Cardiac muscle cell (in vitro differentiated cells and primary cell): Measurements from ENCODE around the gene EFHC2. TPM values are rescaled to one million over a fixed set of nuclear protein-coding genes. Genes with fewer than 3 reads are reported as not detected.

ENCODE experiments used
- DNase-seq, 2 donors: peaks; one replicate each; pipeline versions ENCODE4 v3.0.0 to v3.0.0-alpha.2; 2010 to 2017; ENCODE audit warnings: low read depth in 1 of 2, low spot score in 1 of 2
- H3K27ac ChIP-seq: fragments of 200-600 bp; sonication (generic); 2 replicates; pipeline ENCODE4 v1.5.1; 2016
- H3K27me3 ChIP-seq: fragments of 200-600 bp; sonication (generic); 2 replicates; pipeline ENCODE4 v1.6.0; 2016; ENCODE audit warnings: control low read depth
- H3K36me3 ChIP-seq: fragments of 200-600 bp; sonication (generic); 2 replicates; pipeline ENCODE4 v1.5.1; 2016; ENCODE audit warnings: control low read depth
- H3K4me1 ChIP-seq: fragments of 200-600 bp; sonication (generic); 2 replicates; pipeline ENCODE4 v1.8.1; 2017; ENCODE audit warnings: low read depth, mild to moderate bottlenecking, mixed run types
- H3K4me3 ChIP-seq: fragments of 200-600 bp; sonication (generic); 2 replicates; pipeline ENCODE4 v1.5.1; 2016; ENCODE audit warnings: mild to moderate bottlenecking
- H3K9me3 ChIP-seq: fragments of 200-600 bp; sonication (generic); 2 replicates; pipeline ENCODE4 v1.5.1; 2017; ENCODE audit warnings: low read depth, mild to moderate bottlenecking, control low read depth
- polyA plus RNA-seq: library from polyadenylated mRNA; unstranded; fragments of >200 nt; fragmentation: Nextera tagmentation; extraction: Ambion mirVana; gene quantifications from 2 replicates; pipeline ENCODE4 v1.2.1, GENCODE V29; 2016
- total RNA-seq: library from RNA; depleted of rRNA; stranded (reverse); fragments of >200 nt; gene quantifications from 2 replicates; pipeline ENCODE4 v1.2.3, GENCODE V29; 2016
- TF ChIP-seq, protein P1 (sequence below): IDR thresholded peaks from 2 replicates; pipeline ENCODE4 v1.5.1; 2012; ENCODE audit warnings: low read depth, mild to moderate bottlenecking, low read length

EFHC2 gene
- total and polyA plus RNA-seq, 2 experiments from 2014 or later, result 3.8 to 6.5 TPM

DNA sequence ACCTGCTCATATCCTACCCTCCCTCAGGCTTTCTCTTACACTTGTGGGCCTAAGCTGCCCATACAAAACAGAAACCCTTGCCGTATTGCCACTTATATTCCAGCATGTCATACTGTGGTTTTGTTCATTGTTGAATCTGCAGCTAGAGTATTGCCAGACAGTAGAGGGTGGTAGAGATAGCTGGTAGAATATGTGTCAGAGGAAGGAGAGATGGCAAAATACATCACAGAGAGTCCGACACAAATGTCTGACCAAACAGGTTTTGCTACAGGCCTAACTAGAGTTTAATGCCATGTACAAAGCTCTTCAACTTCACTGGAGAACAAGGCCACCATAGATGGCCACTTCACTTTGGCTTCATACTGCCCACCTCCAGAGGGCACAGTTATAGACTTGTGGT lies 160.1 kb downstream of the EFHC2 start:
- no peak overlapping the region for H3K4me3 ChIP-seq
- no peaks in the 10 kb centered on the region for H3K36me3 ChIP-seq
- H3K27ac ChIP-seq, result no peak overlapping the region
- no peak for DNase-seq
- peaks cover 3% of the 10 kb centered on the region for H3K9me3 ChIP-seq
- no peaks in the 10 kb centered on the region for H3K4me1 ChIP-seq
- no peaks in the 10 kb centered on the region for H3K27me3 ChIP-seq
- TF ChIP-seq, protein P1, sequence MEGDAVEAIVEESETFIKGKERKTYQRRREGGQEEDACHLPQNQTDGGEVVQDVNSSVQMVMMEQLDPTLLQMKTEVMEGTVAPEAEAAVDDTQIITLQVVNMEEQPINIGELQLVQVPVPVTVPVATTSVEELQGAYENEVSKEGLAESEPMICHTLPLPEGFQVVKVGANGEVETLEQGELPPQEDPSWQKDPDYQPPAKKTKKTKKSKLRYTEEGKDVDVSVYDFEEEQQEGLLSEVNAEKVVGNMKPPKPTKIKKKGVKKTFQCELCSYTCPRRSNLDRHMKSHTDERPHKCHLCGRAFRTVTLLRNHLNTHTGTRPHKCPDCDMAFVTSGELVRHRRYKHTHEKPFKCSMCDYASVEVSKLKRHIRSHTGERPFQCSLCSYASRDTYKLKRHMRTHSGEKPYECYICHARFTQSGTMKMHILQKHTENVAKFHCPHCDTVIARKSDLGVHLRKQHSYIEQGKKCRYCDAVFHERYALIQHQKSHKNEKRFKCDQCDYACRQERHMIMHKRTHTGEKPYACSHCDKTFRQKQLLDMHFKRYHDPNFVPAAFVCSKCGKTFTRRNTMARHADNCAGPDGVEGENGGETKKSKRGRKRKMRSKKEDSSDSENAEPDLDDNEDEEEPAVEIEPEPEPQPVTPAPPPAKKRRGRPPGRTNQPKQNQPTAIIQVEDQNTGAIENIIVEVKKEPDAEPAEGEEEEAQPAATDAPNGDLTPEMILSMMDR, result no peak

DNA sequence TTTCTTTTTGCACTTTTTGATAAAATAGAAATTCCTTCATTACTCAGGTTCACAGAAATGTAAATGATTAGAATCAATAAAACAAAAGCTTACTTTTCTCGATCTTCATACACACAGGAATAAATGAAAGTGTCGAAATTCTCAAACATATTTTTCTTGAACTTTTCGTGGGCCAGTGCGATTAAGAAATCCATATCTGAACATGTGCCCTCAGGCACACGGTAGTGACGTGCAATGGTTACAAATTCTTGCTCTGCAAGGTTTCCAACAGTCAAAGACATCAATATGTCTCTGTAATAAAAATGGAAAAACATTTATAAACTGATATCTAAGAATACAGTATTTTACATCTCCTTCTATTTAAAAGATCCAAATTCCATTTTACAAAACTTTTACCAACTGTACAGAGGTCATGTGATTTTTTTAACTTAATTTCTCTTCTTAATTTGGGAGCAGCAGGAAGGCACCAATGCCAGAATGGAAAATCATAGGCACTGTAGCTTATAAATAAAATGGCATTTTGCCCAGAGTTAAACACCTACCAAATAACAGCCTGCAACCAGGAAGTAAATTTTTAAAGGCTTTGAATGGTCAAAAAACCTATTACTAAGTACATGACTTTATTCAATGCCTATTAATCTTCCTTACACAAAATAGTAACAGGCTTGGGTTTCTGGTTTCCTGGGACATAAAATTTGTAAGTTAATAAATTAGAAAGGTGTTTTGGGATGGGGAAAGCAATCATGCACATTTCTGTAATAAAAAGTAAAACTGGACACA lies 165.0 kb downstream of the EFHC2 start:
- TF ChIP-seq, protein P1, result no peak
- Histone ChIP-seq H3K4me3 (no peak overlapping the region), H3K36me3 (no peaks in the 10 kb centered on the region), H3K9me3 (no peaks in the 10 kb centered on the region), H3K4me1 (no peaks in the 10 kb centered on the region), H3K27ac (no peak overlapping the region), H3K27me3 (no peaks in the 10 kb centered on the region)
- DNase-seq, result no peak

DNA sequence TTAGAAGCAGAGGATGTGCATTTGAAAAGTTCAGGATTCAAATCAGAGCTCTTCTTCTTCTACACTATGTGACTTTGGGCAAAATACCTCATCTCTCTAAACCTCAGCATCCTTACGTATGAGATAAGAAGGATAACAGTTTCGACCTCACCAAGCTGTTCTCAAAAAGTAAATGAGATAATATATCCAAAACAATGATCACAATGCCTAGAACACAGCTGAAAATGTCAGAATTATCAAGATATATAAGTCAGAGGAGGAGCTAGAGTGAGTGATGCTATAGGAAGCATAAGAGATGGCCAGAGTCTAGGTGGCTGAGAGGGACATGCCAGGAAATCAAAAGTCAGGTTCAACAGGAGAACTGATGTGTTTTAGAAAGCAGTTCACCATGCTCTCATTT lies 168.0 kb downstream of the EFHC2 start:
- TF ChIP-seq, protein P1, result no peak
- no peak overlapping the region for H3K27ac ChIP-seq
- H3K4me1 ChIP-seq, result no peaks in the 10 kb centered on the region

DNA sequence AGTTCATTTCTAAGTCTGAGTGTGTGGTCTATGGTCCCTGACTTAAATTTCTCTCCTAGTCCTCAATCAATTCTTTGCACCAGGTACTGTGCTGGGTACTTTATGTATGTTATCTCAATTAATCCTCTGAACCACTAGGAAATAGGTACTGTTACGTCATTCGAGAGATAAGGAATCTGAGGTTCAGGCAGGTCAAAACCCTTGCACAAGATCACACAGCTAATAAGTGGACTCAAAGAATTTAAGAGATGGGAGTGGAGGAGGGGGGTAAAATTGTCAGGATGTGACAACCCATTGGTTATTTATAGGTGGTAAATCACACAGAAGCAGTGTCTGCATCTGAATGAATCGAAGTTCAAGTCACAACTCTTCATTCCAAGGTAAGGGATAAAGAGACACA lies 169.4 kb downstream of the EFHC2 start:
- no peaks in the 10 kb centered on the region for H3K9me3 ChIP-seq
- no peaks in the 10 kb centered on the region for H3K4me1 ChIP-seq
- no peak overlapping the region for H3K27ac ChIP-seq
- no peaks in the 10 kb centered on the region for H3K36me3 ChIP-seq
- no peaks in the 10 kb centered on the region for H3K27me3 ChIP-seq
- no peak for DNase-seq
- TF ChIP-seq, protein P1, result no peak
- H3K4me3 ChIP-seq, result no peak overlapping the region

More for the DNA sequence above, 168.0 kb downstream of the EFHC2 start:
- H3K4me3 ChIP-seq, result no peak overlapping the region
- H3K27me3 ChIP-seq, result no peaks in the 10 kb centered on the region
- H3K9me3 ChIP-seq, result no peaks in the 10 kb centered on the region
- H3K36me3 ChIP-seq, result no peaks in the 10 kb centered on the region
- no peak for DNase-seq

DNA sequence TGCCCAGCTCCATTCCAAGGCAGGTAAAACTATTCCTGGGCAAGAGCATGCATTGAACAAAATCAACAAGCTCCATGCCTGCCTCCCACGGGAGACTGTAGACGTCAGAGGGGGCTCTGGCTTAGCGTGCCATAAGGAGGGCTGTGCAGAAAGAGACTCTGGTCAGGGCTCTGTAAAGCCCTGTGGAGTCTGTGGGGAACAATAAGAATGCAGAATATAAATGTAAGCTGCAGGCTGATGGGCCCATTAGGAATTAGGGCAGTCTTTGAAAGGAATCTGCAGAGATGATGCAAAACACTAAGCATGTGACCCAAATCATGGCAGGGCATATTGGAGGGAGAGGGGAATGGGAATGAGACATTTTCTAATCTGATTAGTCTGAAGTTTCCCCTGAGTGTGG lies 170.3 kb downstream of the EFHC2 start:
- Histone ChIP-seq H3K27me3 (no peaks in the 10 kb centered on the region), H3K4me1 (no peaks in the 10 kb centered on the region), H3K4me3 (no peak overlapping the region), H3K27ac (no peak overlapping the region), H3K9me3 (no peaks in the 10 kb centered on the region), H3K36me3 (no peaks in the 10 kb centered on the region)
- no peak for DNase-seq
- TF ChIP-seq, protein P1, result no peak
